GM23338 (cell line): Measurements from ENCODE around the gene MEGF10. TPM values are rescaled to one million over a fixed set of nuclear protein-coding genes. Genes with fewer than 3 reads are reported as not detected.

Experiments
- ATAC-seq: fragments of 200-7000 bp; cut with Tn5 transposase; 3 replicates; pipeline ENCODE4 v1.9.1; 2020
- DNase-seq: peaks from one replicate; pipeline ENCODE4 v3.0.0-alpha.2; 2015; ENCODE audit warnings: low spot score
- H2AFZ ChIP-seq: fragments of 200-600 bp; sonication (generic); 2 replicates; pipeline ENCODE4 v1.8.0; 2016; ENCODE audit warnings: antibody characterized with exemption, mild to moderate bottlenecking, moderate library complexity
- H3F3A ChIP-seq: fragments of 200-600 bp; sonication (generic); replicated peaks from 2 replicates; pipeline ENCODE4 v1.8.0; 2017; ENCODE audit warnings: antibody characterized with exemption, mixed run types, low read depth
- H3K27ac ChIP-seq: fragments of 200-600 bp; sonication (generic); 2 replicates; pipeline ENCODE4 v1.6.1; 2016; ENCODE audit warnings: low read depth
- H3K27me3 ChIP-seq: fragments of 200-600 bp; sonication (generic); 2 replicates; pipeline ENCODE4 v1.8.0; 2016; ENCODE audit warnings: mild to moderate bottlenecking, mixed run types, moderate library complexity; ENCODE audit not compliant: insufficient read depth
- H3K36me3 ChIP-seq: fragments of 200-600 bp; sonication (generic); 2 replicates; pipeline ENCODE4 v1.8.0; 2016; ENCODE audit warnings: mild to moderate bottlenecking; ENCODE audit not compliant: insufficient read depth
- H3K4me1 ChIP-seq: fragments of 200-600 bp; sonication (generic); 2 replicates; pipeline ENCODE4 v1.8.0; 2016; ENCODE audit warnings: mild to moderate bottlenecking, moderate library complexity; ENCODE audit not compliant: insufficient read depth
- H3K4me2 ChIP-seq: fragments of 200-600 bp; sonication (generic); 2 replicates; pipeline ENCODE4 v1.7.1; 2017; ENCODE audit warnings: mixed run types
- H3K4me3 ChIP-seq: fragments of 200-600 bp; sonication (generic); 2 replicates; pipeline ENCODE4 v1.6.1; 2016; ENCODE audit warnings: mixed run types
- H3K79me2 ChIP-seq: fragments of 200-600 bp; sonication (generic); replicated peaks from 2 replicates; pipeline ENCODE4 v1.8.0; 2017; ENCODE audit warnings: mild to moderate bottlenecking; ENCODE audit not compliant: insufficient read depth
- H3K9me2 ChIP-seq: fragments of 200-600 bp; sonication (generic); 2 replicates; pipeline ENCODE4 v1.8.0; 2017; ENCODE audit not compliant: insufficient read depth
- H4K20me1 ChIP-seq: fragments of 200-600 bp; sonication (generic); replicated peaks from 2 replicates; pipeline ENCODE4 v1.8.0; 2017; ENCODE audit warnings: mild to moderate bottlenecking; ENCODE audit not compliant: insufficient read depth
- H3K27ac Mint-ChIP-seq: 2 replicates; pipeline ENCODE4 v1.8.0; 2020; ENCODE audit warnings: inconsistent platforms, mild to moderate bottlenecking, moderate library complexity, mixed read lengths
- H3K27me3 Mint-ChIP-seq: 3 replicates; pipeline ENCODE4 v1.8.0; 2022; ENCODE audit warnings: low read depth, mild to moderate bottlenecking, moderate library complexity, mixed read lengths, inconsistent platforms; ENCODE audit not compliant: insufficient read depth, poor library complexity
- H3K36me3 Mint-ChIP-seq: 3 replicates; pipeline ENCODE4 v1.8.0; 2021; ENCODE audit warnings: low read depth, mild to moderate bottlenecking, inconsistent platforms, moderate library complexity, mixed read lengths
- H3K4me1 Mint-ChIP-seq: 3 replicates; pipeline ENCODE4 v1.8.0; 2020; ENCODE audit warnings: mild to moderate bottlenecking, inconsistent platforms, mixed read lengths
- H3K4me3 Mint-ChIP-seq: 3 replicates; pipeline ENCODE4 v1.8.0; 2021; ENCODE audit warnings: moderate library complexity, mild to moderate bottlenecking, inconsistent platforms, mixed read lengths
- H3K9me3 Mint-ChIP-seq: 3 replicates; pipeline ENCODE4 v1.8.0; 2020; ENCODE audit warnings: moderate library complexity, mild to moderate bottlenecking, inconsistent platforms, mixed read lengths
- EZH2 ChIP-seq: fragments of 200-600 bp; sonication (generic); IDR thresholded peaks from one replicate; pipeline ENCODE4 v1.8.0; 2017; ENCODE audit warnings: antibody characterized with exemption, mild to moderate bottlenecking, low read depth; ENCODE audit not compliant: unreplicated experiment
- JUNB ChIP-seq: IDR thresholded peaks from one replicate; pipeline ENCODE4 v1.6.1; 2016; ENCODE audit warnings: antibody characterized with exemption; ENCODE audit not compliant: unreplicated experiment
- POLR2AphosphoS5 ChIP-seq: IDR thresholded peaks from 2 replicates; pipeline ENCODE4 v1.6.1; 2016; ENCODE audit warnings: antibody characterized with exemption, low read depth
- polyA plus RNA-seq: library from polyadenylated mRNA; unstranded; fragments of >200 nt; fragmentation: Nextera tagmentation; extraction: Ambion mirVana; gene quantifications from 2 replicates; pipeline ENCODE4 v1.2.1, GENCODE V29; 2016
- total RNA-seq: library from RNA; depleted of rRNA; stranded (reverse); fragments of >200 nt; shearing (Covaris generic); gene quantifications from 2 replicates; pipeline ENCODE4 v1.2.3, GENCODE V29; 2014
- TF ChIP-seq, protein P1 (sequence below): fragments of 250-450 bp; sonication (Bioruptor Pico); IDR thresholded peaks from 2 replicates; pipeline ENCODE4 v1.5.0; 2020; ENCODE audit warnings: mild to moderate bottlenecking, moderate library complexity
- TF ChIP-seq, protein P2 (sequence below), 2 experiments: fragments of 200-600 bp in 1 of 2; sonication (generic) in 1 of 2; conservative IDR thresholded peaks; 2 replicates each; pipeline versions ENCODE4 v1.5.1 to v1.6.1; 2016 to 2017; ENCODE audit warnings: antibody characterized with exemption in 2 of 2, low read depth in 2 of 2, mild to moderate bottlenecking in 2 of 2, moderate library complexity in 1 of 2

Gene MEGF10
- total and polyA plus RNA-seq, 2 experiments from 2014 or later: 4.5 to 28.3 TPM

DNA sequence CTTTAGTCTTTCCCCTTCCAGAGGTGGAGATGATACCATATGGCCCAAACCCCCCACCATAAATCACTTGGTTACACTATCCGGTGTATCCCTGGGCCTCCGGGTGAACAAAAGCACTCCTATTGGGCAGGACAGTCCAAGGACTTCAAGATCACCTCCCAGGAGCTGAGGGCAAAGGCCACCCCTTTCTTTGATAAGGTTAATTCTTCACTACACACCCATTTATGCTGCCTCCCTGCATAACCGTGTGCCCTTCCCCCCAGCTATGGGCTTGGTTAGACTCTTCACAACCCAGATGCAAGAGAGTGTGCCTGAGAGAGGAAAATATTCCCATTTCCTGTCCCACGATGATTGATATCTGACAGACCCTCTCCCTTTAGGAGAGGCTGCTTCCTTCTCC is 162.0 kb downstream of the MEGF10 start (continued):
- TF ChIP-seq, protein P1, sequence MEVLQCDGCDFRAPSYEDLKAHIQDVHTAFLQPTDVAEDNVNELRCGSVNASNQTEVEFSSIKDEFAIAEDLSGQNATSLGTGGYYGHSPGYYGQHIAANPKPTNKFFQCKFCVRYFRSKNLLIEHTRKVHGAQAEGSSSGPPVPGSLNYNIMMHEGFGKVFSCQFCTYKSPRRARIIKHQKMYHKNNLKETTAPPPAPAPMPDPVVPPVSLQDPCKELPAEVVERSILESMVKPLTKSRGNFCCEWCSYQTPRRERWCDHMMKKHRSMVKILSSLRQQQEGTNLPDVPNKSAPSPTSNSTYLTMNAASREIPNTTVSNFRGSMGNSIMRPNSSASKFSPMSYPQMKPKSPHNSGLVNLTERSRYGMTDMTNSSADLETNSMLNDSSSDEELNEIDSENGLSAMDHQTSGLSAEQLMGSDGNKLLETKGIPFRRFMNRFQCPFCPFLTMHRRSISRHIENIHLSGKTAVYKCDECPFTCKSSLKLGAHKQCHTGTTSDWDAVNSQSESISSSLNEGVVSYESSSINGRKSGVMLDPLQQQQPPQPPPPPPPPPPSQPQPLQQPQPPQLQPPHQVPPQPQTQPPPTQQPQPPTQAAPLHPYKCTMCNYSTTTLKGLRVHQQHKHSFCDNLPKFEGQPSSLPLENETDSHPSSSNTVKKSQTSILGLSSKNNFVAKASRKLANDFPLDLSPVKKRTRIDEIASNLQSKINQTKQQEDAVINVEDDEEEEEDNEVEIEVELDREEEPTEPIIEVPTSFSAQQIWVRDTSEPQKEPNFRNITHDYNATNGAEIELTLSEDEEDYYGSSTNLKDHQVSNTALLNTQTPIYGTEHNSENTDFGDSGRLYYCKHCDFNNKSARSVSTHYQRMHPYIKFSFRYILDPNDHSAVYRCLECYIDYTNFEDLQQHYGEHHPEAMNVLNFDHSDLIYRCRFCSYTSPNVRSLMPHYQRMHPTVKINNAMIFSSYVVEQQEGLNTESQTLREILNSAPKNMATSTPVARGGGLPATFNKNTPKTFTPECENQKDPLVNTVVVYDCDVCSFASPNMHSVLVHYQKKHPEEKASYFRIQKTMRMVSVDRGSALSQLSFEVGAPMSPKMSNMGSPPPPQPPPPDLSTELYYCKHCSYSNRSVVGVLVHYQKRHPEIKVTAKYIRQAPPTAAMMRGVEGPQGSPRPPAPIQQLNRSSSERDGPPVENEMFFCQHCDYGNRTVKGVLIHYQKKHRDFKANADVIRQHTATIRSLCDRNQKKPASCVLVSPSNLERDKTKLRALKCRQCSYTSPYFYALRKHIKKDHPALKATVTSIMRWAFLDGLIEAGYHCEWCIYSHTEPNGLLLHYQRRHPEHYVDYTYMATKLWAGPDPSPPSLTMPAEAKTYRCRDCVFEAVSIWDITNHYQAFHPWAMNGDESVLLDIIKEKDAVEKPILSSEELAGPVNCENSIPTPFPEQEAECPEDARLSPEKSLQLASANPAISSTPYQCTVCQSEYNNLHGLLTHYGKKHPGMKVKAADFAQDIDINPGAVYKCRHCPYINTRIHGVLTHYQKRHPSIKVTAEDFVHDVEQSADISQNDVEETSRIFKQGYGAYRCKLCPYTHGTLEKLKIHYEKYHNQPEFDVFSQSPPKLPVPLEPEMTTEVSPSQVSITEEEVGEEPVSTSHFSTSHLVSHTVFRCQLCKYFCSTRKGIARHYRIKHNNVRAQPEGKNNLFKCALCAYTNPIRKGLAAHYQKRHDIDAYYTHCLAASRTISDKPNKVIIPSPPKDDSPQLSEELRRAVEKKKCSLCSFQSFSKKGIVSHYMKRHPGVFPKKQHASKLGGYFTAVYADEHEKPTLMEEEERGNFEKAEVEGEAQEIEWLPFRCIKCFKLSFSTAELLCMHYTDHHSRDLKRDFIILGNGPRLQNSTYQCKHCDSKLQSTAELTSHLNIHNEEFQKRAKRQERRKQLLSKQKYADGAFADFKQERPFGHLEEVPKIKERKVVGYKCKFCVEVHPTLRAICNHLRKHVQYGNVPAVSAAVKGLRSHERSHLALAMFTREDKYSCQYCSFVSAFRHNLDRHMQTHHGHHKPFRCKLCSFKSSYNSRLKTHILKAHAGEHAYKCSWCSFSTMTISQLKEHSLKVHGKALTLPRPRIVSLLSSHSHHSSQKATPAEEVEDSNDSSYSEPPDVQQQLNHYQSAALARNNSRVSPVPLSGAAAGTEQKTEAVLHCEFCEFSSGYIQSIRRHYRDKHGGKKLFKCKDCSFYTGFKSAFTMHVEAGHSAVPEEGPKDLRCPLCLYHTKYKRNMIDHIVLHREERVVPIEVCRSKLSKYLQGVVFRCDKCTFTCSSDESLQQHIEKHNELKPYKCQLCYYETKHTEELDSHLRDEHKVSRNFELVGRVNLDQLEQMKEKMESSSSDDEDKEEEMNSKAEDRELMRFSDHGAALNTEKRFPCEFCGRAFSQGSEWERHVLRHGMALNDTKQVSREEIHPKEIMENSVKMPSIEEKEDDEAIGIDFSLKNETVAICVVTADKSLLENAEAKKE: no peak
- TF ChIP-seq, protein P2, sequence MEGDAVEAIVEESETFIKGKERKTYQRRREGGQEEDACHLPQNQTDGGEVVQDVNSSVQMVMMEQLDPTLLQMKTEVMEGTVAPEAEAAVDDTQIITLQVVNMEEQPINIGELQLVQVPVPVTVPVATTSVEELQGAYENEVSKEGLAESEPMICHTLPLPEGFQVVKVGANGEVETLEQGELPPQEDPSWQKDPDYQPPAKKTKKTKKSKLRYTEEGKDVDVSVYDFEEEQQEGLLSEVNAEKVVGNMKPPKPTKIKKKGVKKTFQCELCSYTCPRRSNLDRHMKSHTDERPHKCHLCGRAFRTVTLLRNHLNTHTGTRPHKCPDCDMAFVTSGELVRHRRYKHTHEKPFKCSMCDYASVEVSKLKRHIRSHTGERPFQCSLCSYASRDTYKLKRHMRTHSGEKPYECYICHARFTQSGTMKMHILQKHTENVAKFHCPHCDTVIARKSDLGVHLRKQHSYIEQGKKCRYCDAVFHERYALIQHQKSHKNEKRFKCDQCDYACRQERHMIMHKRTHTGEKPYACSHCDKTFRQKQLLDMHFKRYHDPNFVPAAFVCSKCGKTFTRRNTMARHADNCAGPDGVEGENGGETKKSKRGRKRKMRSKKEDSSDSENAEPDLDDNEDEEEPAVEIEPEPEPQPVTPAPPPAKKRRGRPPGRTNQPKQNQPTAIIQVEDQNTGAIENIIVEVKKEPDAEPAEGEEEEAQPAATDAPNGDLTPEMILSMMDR (conservative IDR thresholded peaks at IDR 0.05; ENCODE audit: low read depth in 2 of 2): no peak
- TF ChIP-seq POLR2AphosphoS5 (no peak), EZH2 (no peak), JUNB (no peak)

DNA sequence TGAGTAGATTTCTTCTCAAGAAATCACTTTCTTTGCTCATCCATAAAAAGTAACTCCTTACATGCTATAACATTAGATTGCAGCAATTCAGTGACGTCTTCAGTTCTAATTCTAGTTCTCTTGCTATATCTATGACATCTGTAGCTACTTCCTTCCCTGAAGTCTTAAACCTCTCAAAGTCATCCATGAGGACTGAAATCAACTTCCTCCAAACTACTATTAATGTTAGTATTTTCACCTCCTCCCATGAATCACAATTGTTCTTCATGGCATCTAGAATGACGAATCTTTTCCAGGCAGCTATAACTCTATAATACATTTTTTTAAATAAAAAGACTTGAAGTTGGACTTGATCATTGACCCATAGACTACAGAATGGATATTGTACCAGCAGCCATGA is 180.6 kb downstream of the MEGF10 start:
- Histone ChIP-seq H3K79me2 (no peaks in the 10 kb centered on the region), H3F3A (no peaks in the 10 kb centered on the region), H4K20me1 (no peaks in the 10 kb centered on the region), H3K9me2 (no peaks in the 10 kb centered on the region), H3K4me2 (no peak overlapping the region), H3K27ac (no peak overlapping the region), H2AFZ (no peak overlapping the region), H3K27me3 (no peaks in the 10 kb centered on the region), H3K4me3 (no peak overlapping the region), H3K36me3 (no peaks in the 10 kb centered on the region), H3K4me1 (peaks cover 6% of the 10 kb centered on the region)
- no peaks in the 10 kb centered on the region for H3K9me3 Mint-ChIP-seq
- no peak overlapping the region for H3K27ac Mint-ChIP-seq
- H3K4me1 Mint-ChIP-seq: peaks cover 8% of the 10 kb centered on the region; the same call in 2 of the 3 replicates
- no peak overlapping the region for H3K4me3 Mint-ChIP-seq
- H3K36me3 Mint-ChIP-seq: no peaks in the 10 kb centered on the region
- ATAC-seq: no peak
- no peaks in the 10 kb centered on the region for H3K27me3 Mint-ChIP-seq
- DNase-seq: no peak
- TF ChIP-seq, protein P2 (conservative IDR thresholded peaks at IDR 0.05; ENCODE audit: low read depth in 2 of 2): no peak
- TF ChIP-seq, protein P1: no peak
- TF ChIP-seq EZH2: no peak
